NCI-H526 (cell line): ENCODE data around the gene DDAH2.

Experiments used
- DNase-seq, 2 experiments: peaks; one replicate each; lab custom pipeline; 2025; lab: John Stamatoyannopoulos, UW

DDAH2 gene

GRCh38 chr6:31732029-31732428, 2.9 kb upstream of the DDAH2 start:
- no peak for DNase-seq

GRCh38 chr6:31730631-31731086, 1.6 kb upstream of the DDAH2 start:
- DNase-seq: no peak

DNA sequence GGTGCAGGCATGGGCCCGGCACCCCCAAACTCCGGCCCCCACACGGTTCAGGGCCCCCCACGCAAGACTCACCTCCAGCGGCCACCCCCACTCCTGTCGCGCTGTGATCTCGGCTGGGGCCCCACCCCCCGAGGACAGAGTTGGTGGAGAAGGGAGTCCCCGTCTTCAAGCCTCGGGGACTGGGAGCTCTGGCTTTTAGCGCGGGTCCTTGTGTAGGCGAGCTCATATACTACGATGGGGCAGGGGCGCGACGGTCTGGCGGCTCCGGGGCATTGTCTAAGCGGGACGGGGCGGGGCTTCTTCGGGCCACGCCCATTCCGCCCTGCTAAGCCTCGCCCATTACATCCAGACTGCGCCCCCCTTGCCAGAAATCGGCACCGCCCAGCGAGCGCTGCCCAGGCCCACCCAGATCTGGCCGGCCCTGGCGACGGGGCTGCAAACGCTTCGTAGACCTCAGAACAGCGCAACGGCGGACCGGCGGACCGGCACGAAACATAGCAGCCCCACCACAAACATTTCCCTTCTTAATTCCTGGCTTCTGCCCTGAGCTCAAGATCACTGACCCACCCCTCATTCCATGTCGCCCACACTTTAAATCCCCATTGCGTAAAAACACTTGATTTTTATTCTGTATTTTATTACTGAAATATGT, 1.0 kb upstream of the DDAH2 start:
- peak; percentile 69 to 88 for DNase-seq

DNA sequence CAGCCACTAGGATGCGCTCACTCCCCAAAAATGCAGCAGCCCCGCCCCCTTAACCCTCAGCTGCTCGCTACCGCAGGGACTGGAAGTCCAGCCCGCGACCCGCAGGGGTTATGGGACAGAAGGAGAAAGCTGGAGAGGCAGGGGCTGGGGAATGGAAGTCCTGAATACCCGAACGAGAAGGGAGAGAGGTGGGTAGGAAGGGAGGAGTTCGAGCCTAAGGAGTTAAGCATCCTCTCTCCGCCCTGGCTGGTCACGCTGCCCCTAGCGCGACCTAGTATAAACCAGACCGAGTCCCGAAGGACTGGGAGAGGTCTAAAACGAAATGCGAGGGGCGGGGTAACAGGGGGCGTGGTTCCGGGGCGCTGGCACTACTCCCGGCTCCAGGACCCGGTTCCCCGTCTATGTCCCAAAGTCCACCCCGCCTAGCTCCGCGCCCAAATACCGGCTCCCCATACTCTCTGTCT, 448 bp upstream of the DDAH2 start:
- DNase-seq: peak; percentile 85 to 95

DNA sequence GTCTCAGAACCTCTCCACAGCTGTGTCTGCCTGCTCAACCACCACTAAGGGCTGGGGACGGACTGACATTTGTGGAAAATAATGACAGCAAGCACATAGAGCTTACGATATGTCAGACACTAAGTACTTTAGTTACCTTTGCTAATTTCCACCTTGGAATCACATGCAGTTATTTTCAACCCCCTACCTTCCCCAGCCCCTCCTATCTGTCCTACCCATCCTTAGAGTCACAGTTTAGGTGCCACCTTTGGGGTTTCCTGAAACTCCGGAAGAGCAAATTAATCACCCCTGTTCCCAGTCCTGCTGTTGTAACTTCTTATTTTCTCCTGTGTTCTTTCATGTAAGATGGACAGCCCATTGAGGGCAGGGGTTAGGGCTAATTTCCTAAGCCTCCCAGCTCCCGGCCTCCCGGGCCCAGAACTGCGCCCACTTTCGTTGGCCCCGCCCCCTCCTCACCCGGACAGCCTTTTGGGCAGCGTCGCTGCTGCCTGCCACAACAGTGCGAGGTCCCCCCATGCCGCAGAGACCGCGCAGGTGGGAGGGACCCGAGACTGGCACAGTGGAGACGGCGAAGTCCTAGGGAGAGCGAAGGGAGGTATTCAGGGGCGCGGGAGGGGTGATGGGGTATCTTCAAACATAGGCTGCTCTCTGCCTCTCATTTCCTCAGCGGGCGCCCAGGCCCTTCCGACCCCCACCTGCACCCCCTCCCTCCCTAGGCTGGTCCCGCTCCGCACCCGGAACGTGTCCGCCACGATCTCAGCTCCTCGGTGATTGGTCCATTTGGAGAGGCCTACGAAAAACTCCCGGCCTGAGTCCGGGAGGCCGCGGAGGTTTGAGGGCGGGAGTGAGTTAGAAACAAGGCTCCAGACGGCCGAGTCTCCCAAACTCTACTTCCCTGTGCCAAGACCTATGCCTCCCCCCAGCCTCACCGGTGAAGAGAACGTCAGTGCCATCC, 1.1 kb downstream of the DDAH2 start:
- no peak for DNase-seq

- no peak for DNase-seq
Observed at GRCh38 chr6:31727034-31727716, 1.9 kb downstream of the DDAH2 start.

GRCh38 chr6:31725502-31726350, 3.4 kb downstream of the DDAH2 start:
- DNase-seq: no peak

- DNase-seq: no peak
Observed at GRCh38 chr6:31723980-31724691, 5.0 kb downstream of the DDAH2 start.

DNA sequence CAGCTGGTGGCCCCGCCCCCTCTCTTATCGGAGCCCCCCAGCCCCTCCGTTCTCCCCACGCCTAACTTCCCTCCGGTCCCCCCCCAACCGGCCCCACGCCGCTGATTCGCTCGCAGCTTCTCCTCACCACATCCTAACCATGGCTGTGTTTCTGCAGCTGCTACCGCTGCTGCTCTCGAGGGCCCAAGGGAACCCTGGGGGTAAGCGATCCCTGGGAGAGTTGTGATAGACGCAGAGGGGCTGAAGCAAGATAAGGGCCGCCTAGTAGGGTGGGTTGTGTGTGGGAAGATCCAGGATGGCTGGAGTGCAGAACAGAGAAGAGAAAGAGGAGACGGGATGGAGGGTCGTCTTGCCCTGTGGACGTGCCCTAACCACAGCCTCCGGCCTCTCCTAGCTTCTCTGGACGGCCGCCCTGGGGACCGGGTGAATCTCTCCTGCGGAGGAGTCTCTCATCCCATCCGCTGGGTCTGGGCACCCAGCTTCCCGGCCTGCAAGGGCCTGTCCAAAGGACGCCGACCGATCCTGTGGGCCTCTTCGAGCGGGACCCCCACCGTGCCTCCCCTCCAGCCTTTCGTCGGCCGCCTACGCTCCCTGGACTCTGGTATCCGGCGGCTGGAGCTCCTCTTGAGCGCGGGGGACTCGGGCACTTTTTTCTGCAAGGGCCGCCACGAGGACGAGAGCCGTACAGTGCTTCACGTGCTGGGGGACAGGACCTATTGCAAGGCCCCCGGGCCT, 5.7 kb downstream of the DDAH2 start, which contains the start of gene MPIG6B:
TSS of gene MPIG6B (plus strand) at position 129 of the 735 bp plus-strand sequence. CDS start at position 140, 11 bp downstream.
- no peak for DNase-seq

- no peak for DNase-seq
Observed at GRCh38 chr6:31722173-31722572, 6.9 kb downstream of the DDAH2 start.

DNA sequence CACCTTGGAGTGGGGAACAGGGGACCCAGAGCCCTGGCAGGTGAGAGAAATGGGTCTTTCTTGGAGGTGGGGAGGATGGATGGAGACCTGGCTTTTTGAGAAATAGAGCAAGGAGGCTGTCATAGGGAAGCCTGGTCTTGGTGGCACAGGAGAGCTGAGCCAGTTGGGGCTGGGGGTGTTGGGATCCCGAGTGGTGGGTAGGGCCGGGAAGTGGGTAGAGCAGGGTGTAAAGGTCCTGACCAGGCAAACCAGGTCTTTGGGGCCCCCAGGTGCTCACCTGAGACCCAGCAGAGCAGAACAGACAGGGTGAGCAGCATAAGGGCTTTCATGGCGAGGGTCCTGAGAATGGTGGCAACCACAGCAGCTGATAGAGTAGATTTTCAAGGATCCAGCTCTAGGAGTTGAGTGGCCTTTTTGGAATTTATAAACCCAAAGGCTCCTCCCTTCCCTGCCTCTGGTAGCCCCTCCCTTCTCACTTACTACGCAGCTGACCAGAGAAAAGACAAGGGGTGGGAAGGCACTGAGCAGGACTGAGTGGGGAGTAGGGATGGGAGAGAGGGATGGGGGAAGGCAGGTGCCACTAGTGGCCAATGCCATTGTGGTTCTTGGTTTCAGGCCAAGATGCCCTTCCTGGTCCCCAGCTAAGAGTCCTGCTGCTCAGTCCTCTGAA, 7.6 kb downstream of the DDAH2 start, which contains the start of gene LY6G6C:
TSS of gene LY6G6C (minus strand) at position 396 of the 670 bp plus-strand sequence. CDS start at position 329, 67 bp downstream.
- no peak for DNase-seq

DNA sequence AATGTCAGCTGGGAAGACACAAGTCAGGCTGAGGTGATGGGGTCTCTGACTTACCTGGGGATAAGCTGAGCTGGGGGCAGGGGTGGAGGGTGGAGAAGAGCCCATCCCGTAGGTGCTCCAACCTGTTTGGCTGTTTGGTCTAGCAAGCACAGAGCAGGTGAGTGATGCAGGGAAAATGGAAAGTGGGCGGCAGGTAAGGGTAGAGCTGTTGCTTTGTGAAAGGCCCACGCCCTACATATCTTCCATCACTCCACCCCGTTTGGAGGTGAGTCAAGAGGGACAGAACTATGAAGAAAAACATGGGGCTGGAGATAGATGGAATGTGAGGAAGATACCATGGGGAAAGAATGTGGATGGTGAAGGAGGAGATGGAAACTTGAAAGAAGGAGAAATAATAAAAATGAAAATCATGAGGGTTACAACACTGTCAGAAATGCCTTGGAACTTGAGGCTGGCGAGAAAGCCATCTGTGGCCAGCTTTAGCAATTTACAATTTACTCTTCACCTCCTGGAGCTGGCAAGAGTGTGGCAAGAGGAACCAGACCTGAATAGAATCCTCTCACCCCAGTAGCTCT, 8.8 kb downstream of the DDAH2 start:
- no peak for DNase-seq

- DNase-seq: no peak
Observed at GRCh38 chr6:31719001-31719400, 10.1 kb downstream of the DDAH2 start.

DNA sequence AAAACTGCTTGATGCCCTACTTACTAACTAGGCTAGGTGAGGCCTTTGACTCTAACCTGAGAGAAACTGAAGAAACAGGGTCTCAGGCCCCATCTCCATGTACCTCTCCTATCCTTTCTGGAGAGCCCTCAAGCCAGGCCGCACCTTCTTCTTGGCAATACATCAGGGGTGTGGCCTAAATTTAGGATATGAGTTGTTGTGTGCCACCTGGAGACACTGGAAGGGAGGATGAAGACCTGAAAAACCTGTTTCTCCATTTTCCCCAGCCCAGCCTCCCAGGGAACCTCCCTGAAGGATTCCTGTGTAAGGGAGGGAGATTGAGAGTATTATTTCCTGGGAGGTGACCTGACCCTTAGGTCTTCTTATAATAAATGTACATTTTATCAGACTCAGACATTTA, 10.8 kb downstream of the DDAH2 start:
- peak; percentile 33 to 75 for DNase-seq

DNA sequence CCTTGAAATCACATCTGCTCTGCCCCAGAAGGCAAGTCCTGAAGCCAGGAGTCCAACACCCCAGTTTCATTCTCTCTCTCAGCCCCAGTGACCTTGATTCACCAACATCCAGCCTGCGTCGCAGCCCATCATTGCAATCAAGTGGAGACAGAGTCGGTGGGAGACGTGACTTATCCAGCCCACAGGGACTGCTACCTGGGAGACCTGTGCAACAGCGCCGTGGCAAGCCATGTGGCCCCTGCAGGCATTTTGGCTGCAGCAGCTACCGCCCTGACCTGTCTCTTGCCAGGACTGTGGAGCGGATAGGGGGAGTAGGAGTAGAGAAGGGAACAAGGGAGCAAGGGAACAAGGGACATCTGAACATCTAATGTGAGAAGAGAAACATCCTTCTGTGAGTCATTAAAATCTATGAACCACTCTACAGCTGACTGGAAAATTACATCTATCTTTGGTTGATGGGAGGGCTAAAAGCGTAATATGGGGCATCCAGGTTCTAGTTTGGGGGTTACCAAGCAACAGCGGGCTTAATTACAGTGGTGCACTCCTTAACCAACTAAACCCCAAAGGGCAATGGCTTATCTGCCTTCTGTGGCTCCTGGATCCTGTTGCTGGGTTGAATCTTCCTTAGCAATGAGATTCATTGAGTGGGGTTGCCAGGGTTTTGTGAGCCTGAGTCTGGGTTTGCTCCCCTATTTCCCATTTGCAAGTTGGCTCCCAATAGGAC, 11.4 kb downstream of the DDAH2 start:
- peak in 1 of 2 experiments; percentile 29 for DNase-seq

DNA sequence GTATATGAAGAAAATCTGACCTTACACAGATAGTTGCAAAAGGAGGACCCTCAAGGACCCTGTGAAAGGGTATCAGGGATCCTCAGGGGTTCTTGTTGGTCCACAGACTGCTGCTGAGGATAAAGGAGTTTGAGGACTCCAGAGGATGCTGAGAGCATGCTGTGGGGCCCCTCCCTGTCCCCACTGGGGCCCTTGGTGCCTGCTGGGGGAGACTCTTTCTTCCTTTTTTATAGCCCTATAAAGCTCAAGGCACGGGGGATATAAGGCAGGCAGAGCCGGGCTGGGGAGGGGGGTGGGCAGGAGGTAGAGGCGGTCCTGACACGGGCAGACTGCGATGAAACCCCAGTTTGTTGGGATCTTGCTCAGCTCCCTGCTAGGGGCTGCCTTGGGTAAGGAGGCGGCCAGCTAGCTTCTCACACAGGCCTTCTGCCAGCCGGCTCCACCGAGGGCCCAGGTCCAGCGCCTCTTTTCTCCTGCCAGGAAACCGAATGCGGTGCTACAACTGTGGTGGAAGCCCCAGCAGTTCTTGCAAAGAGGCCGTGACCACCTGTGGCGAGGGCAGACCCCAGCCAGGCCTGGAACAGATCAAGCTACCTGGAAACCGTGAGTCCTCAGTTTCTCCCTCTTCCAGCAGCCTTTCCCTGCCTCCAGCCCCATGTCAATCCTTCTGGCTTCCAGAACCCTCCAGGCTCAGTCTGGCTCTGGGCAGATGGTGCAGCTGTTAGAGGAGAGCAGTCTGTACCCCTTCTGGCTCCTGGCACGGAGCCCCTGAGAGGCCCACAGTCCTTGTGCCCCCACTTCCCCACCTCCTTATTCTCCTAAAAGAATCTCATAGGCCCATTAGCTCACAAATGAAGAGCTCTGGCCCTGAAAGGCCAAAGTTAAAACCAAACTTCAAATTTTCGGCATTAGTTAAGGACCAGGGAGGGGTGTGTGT, 13.8 kb downstream of the DDAH2 start, which contains the start of gene LY6G6D:
TSS of gene LY6G6D (plus strand) at position 327 of the 937 bp plus-strand sequence. CDS start at position 335, 8 bp downstream.
- no peak for DNase-seq
